H7 (cell line): ENCODE measurements around the gene PARD3. TPM values are rescaled to one million over a fixed set of nuclear protein-coding genes. Genes with fewer than 3 reads are reported as not detected.

Experiments
- DNase-seq: peaks from one replicate; pipeline ENCODE4 v3.0.0; 2012
- H3K27me3 ChIP-seq: 2 replicates; pipeline ENCODE4 v1.6.0; 2011; ENCODE audit warnings: mild to moderate bottlenecking, low read length; ENCODE audit not compliant: control insufficient read depth, insufficient read depth
- H3K36me3 ChIP-seq: replicated peaks from 2 replicates; pipeline ENCODE4 v1.5.1; 2011; ENCODE audit warnings: low read length; ENCODE audit not compliant: control insufficient read depth, insufficient read depth
- H3K4me3 ChIP-seq: 2 replicates; pipeline ENCODE4 v1.5.1; 2011; ENCODE audit warnings: low read depth, mild to moderate bottlenecking, control low read depth, low read length, moderate library complexity; ENCODE audit not compliant: insufficient read depth
- total RNA-seq: library from RNA; depleted of rRNA; stranded (reverse); fragments of >200 nt; shearing (Covaris generic); gene quantifications from 2 replicates; pipeline ENCODE4 v1.2.3, GENCODE V29; 2014

Gene PARD3
- total RNA-seq, 1 experiment from 2014 or later, result 51.1 TPM

- no peaks in the 10 kb centered on the region for H3K27me3 ChIP-seq
- H3K4me3 ChIP-seq, result no peak overlapping the region
- H3K36me3 ChIP-seq, result no peaks in the 10 kb centered on the region
- no peak for DNase-seq
Measured at GRCh38 chr10:34184939-34185386, 630.1 kb downstream of the PARD3 start.

- Histone ChIP-seq H3K36me3 (no peaks in the 10 kb centered on the region), H3K4me3 (no peak overlapping the region), H3K27me3 (no peaks in the 10 kb centered on the region)
- DNase-seq, result no peak
Measured at GRCh38 chr10:34184397-34184796, 630.7 kb downstream of the PARD3 start.

- DNase-seq, result no peak
- Histone ChIP-seq H3K36me3 (no peaks in the 10 kb centered on the region), H3K4me3 (no peak overlapping the region), H3K27me3 (no peaks in the 10 kb centered on the region)
Measured at GRCh38 chr10:34183016-34183796, 631.9 kb downstream of the PARD3 start.

GRCh38 chr10:34181553-34182300 is 633.4 kb downstream of the PARD3 start:
- no peaks in the 10 kb centered on the region for H3K27me3 ChIP-seq
- no peak overlapping the region for H3K4me3 ChIP-seq
- DNase-seq, result no peak
- H3K36me3 ChIP-seq, result no peaks in the 10 kb centered on the region

GRCh38 chr10:34180749-34181148 is 634.3 kb downstream of the PARD3 start:
- no peaks in the 10 kb centered on the region for H3K27me3 ChIP-seq
- no peak overlapping the region for H3K4me3 ChIP-seq
- DNase-seq, result no peak
- no peaks in the 10 kb centered on the region for H3K36me3 ChIP-seq

GRCh38 chr10:34179280-34179679 is 635.8 kb downstream of the PARD3 start:
- H3K4me3 ChIP-seq, result no peak overlapping the region
- DNase-seq, result no peak
- H3K36me3 ChIP-seq, result no peaks in the 10 kb centered on the region
- H3K27me3 ChIP-seq, result no peaks in the 10 kb centered on the region

- Histone ChIP-seq H3K27me3 (no peaks in the 10 kb centered on the region), H3K4me3 (no peak overlapping the region), H3K36me3 (no peaks in the 10 kb centered on the region)
- no peak for DNase-seq
Measured at GRCh38 chr10:34178756-34179155, 636.3 kb downstream of the PARD3 start.

GRCh38 chr10:34178196-34178595 is 636.9 kb downstream of the PARD3 start:
- Histone ChIP-seq H3K27me3 (no peaks in the 10 kb centered on the region), H3K4me3 (no peak overlapping the region), H3K36me3 (no peaks in the 10 kb centered on the region)
- no peak for DNase-seq

- H3K27me3 ChIP-seq, result no peaks in the 10 kb centered on the region
- DNase-seq, result no peak
- H3K36me3 ChIP-seq, result no peaks in the 10 kb centered on the region
- no peak overlapping the region for H3K4me3 ChIP-seq
Measured at GRCh38 chr10:34177445-34177844, 637.7 kb downstream of the PARD3 start.

GRCh38 chr10:34176351-34176750 is 638.7 kb downstream of the PARD3 start:
- Histone ChIP-seq H3K4me3 (no peak overlapping the region), H3K27me3 (no peaks in the 10 kb centered on the region), H3K36me3 (no peaks in the 10 kb centered on the region)
- DNase-seq, result no peak

- no peaks in the 10 kb centered on the region for H3K36me3 ChIP-seq
- H3K4me3 ChIP-seq, result no peak overlapping the region
- H3K27me3 ChIP-seq, result no peaks in the 10 kb centered on the region
- no peak for DNase-seq
Measured at GRCh38 chr10:34175121-34175520, 640.0 kb downstream of the PARD3 start.

- Histone ChIP-seq H3K36me3 (no peaks in the 10 kb centered on the region), H3K4me3 (no peak overlapping the region), H3K27me3 (no peaks in the 10 kb centered on the region)
- DNase-seq, result no peak
Measured at GRCh38 chr10:34172936-34173533, 642.1 kb downstream of the PARD3 start.

- DNase-seq, result no peak
Measured at GRCh38 chr10:34171957-34172527, 643.1 kb downstream of the PARD3 start.

GRCh38 chr10:34169677-34170076 is 645.4 kb downstream of the PARD3 start:
- Histone ChIP-seq H3K27me3 (no peaks in the 10 kb centered on the region), H3K4me3 (no peak overlapping the region), H3K36me3 (no peaks in the 10 kb centered on the region)
- no peak for DNase-seq

More at GRCh38 chr10:34171957-34172527, 643.1 kb downstream of the PARD3 start:
- H3K4me3 ChIP-seq, result no peak overlapping the region
- H3K27me3 ChIP-seq, result no peaks in the 10 kb centered on the region
- no peaks in the 10 kb centered on the region for H3K36me3 ChIP-seq
